ENCODE measurements around the gene UBAC2.

Gene UBAC2

DNA sequence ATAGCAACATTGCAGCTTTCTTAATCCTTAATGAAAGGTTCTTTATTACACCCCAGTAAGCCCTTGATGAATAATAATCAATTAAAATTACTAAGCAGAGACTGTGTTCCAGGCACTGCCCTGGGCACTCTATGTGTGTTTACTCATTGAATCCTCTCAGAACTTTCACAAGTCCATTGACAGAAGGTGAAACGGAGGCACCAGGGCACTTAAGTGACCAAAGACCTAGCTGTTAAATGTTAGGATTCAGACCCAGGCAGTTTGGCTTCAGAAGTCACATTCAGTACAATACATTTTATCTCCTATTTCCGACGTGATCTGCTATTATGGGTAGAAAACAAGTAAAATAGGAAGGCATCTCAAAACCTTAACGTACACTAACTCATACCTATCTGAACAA is 103.9 kb downstream of the UBAC2 start:
- Histone ChIP-seq H3K27ac (no peak overlapping the region), H3K36me3 (peaks cover 20% of the 10 kb centered on the region), H3K27me3 (ENCODE audit: insufficient read depth, low read depth, severe bottlenecking) (no peaks in the 10 kb centered on the region), H3K4me3 (ENCODE audit: low read depth, low read length) (no peak overlapping the region), H3K9me3 (ENCODE audit: severe bottlenecking) (no peaks in the 10 kb centered on the region)
- no peak for DNase-seq
- TF ChIP-seq, protein P1, sequence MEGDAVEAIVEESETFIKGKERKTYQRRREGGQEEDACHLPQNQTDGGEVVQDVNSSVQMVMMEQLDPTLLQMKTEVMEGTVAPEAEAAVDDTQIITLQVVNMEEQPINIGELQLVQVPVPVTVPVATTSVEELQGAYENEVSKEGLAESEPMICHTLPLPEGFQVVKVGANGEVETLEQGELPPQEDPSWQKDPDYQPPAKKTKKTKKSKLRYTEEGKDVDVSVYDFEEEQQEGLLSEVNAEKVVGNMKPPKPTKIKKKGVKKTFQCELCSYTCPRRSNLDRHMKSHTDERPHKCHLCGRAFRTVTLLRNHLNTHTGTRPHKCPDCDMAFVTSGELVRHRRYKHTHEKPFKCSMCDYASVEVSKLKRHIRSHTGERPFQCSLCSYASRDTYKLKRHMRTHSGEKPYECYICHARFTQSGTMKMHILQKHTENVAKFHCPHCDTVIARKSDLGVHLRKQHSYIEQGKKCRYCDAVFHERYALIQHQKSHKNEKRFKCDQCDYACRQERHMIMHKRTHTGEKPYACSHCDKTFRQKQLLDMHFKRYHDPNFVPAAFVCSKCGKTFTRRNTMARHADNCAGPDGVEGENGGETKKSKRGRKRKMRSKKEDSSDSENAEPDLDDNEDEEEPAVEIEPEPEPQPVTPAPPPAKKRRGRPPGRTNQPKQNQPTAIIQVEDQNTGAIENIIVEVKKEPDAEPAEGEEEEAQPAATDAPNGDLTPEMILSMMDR (IDR thresholded peaks at IDR 0.05; ENCODE audit: low read depth, low read length): no peak

- Histone ChIP-seq H3K27ac (no peak overlapping the region), H3K36me3 (peaks cover 20% of the 10 kb centered on the region), H3K27me3 (ENCODE audit: insufficient read depth, low read depth, severe bottlenecking) (no peaks in the 10 kb centered on the region), H3K4me3 (ENCODE audit: low read depth, low read length) (no peak overlapping the region), H3K9me3 (ENCODE audit: severe bottlenecking) (no peaks in the 10 kb centered on the region)
- TF ChIP-seq, protein P1 (IDR thresholded peaks at IDR 0.05; ENCODE audit: low read depth, low read length): no peak
- no peak for DNase-seq
These were observed 104.5 kb downstream of the UBAC2 start for GRCh38 chr13:99305158-99305557.

- TF ChIP-seq, protein P1 (IDR thresholded peaks at IDR 0.05; ENCODE audit: low read depth, low read length): no peak
- H3K9me3 ChIP-seq (ENCODE audit: severe bottlenecking): no peaks in the 10 kb centered on the region
- H3K4me3 ChIP-seq (ENCODE audit: low read depth, low read length): no peak overlapping the region
- no peak for DNase-seq
- peaks cover 20% of the 10 kb centered on the region for H3K36me3 ChIP-seq
- no peaks in the 10 kb centered on the region for H3K27me3 ChIP-seq (ENCODE audit: insufficient read depth, low read depth, severe bottlenecking)
- no peak overlapping the region for H3K27ac ChIP-seq
These were observed 104.9 kb downstream of the UBAC2 start for GRCh38 chr13:99305566-99305965.

- Histone ChIP-seq H3K36me3 (peaks cover 20% of the 10 kb centered on the region), H3K27ac (no peak within 1 kb of the TSS), H3K9me3 (ENCODE audit: severe bottlenecking) (no peaks in the 10 kb centered on the region), H3K27me3 (ENCODE audit: insufficient read depth, low read depth, severe bottlenecking) (no peaks in the 10 kb centered on the region), H3K4me3 (ENCODE audit: low read depth, low read length) (no peak within 1 kb of the TSS)
- DNase-seq: no peak
- TF ChIP-seq, protein P1 (IDR thresholded peaks at IDR 0.05; ENCODE audit: low read depth, low read length): no peak
These were observed 106.6 kb downstream of the UBAC2 start, which contains the start of gene GPR183 for GRCh38 chr13:99307247-99307646. Gene GPR183, minus strand, starts transcription at chr13:99307399. Its CDS starts 11,254 bp downstream, at chr13:99296145.

DNA sequence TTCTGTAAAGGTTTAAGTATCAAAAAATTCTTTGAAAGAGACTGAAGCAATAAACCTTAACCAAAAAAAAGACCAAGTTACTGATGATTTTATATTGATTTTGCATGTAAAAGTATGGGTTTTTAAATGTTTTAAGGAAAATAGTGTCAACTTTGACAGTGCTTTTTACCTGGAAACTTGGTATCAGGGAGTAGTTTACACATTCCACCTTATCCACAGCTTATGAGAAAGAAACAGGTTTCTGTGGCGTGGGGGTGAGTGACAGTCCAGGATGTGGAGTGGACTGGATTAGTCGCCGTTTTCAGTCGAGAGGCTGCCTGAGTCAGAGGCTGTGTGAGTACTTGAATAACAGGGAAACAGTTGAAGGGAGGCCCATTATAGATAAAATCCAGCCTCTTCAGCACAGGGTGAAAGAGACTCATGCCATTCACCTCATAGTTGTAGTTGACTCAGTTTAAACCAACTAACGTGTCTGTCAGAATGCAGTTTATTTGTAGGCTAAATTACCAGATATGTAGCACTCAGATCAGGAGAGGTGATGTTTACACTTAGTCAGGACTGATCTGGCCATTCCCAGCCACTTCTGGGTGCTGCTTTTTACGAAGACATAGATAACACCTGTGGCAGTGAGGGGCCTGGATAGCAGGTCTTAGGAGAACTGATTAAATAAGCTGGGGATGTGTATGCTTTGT is 107.1 kb downstream of the UBAC2 start:
- DNase-seq: no peak
- Histone ChIP-seq H3K9me3 (ENCODE audit: severe bottlenecking) (no peaks in the 10 kb centered on the region), H3K36me3 (peaks cover 20% of the 10 kb centered on the region), H3K27me3 (ENCODE audit: insufficient read depth, low read depth, severe bottlenecking) (no peaks in the 10 kb centered on the region), H3K4me3 (ENCODE audit: low read depth, low read length) (no peak overlapping the region), H3K27ac (no peak overlapping the region)
- TF ChIP-seq, protein P1 (IDR thresholded peaks at IDR 0.05; ENCODE audit: low read depth, low read length): no peak

Measured in WERI-Rb-1 (cell line).